Measurements from ENCODE around the gene EPB41L5.

DNA sequence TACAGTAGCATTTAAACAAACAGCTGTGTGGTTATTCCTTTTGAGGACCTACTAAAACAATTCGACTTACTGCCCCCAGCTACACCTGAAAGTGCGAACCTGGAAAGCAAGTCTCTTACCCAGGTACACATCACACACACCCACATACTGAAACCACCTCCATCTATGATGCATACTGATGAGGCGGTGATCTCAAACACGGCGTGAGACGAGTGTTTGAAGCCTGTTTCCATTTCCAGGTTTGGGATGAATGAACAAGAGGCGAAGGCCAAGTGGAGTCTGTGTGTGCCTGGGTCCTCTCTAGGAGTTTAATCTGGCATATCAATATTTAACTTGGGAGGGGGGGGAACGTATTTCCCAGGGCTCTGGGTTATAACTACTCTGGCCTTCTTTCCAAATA lies 208.7 kb downstream of the EPB41L5 start:
- TF ChIP-seq, protein P1, sequence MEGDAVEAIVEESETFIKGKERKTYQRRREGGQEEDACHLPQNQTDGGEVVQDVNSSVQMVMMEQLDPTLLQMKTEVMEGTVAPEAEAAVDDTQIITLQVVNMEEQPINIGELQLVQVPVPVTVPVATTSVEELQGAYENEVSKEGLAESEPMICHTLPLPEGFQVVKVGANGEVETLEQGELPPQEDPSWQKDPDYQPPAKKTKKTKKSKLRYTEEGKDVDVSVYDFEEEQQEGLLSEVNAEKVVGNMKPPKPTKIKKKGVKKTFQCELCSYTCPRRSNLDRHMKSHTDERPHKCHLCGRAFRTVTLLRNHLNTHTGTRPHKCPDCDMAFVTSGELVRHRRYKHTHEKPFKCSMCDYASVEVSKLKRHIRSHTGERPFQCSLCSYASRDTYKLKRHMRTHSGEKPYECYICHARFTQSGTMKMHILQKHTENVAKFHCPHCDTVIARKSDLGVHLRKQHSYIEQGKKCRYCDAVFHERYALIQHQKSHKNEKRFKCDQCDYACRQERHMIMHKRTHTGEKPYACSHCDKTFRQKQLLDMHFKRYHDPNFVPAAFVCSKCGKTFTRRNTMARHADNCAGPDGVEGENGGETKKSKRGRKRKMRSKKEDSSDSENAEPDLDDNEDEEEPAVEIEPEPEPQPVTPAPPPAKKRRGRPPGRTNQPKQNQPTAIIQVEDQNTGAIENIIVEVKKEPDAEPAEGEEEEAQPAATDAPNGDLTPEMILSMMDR (IDR thresholded peaks at IDR 0.05; ENCODE audit: low read depth, low read length, missing input control) = no peak
- TF ChIP-seq SP1 (IDR thresholded peaks at IDR 0.05) (no peak), YY1 (IDR thresholded peaks at IDR 0.05) (no peak), RAD21 (IDR thresholded peaks at IDR 0.05) (no peak)
- TF ChIP-seq, protein P2, sequence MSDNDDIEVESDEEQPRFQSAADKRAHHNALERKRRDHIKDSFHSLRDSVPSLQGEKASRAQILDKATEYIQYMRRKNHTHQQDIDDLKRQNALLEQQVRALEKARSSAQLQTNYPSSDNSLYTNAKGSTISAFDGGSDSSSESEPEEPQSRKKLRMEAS (IDR thresholded peaks at IDR 0.05) = no peak
- TF ChIP-seq, protein P3, sequence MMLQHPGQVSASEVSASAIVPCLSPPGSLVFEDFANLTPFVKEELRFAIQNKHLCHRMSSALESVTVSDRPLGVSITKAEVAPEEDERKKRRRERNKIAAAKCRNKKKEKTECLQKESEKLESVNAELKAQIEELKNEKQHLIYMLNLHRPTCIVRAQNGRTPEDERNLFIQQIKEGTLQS (IDR thresholded peaks at IDR 0.05) = no peak

All from liver (tissue), 3 donors.